CD4-positive, alpha-beta T cell (primary cell): Measurements from ENCODE around the gene SLC24A4. TPM values are rescaled to one million over a fixed set of nuclear protein-coding genes. Genes with fewer than 3 reads are reported as not detected.

Source experiments
- ATAC-seq: fragments of 200-7000 bp; cut with Tn5 transposase; one replicate; pipeline ENCODE4 v1.10.0; 2022; ENCODE audit warnings: mild to moderate bottlenecking; ENCODE audit not compliant: poor library complexity
- CTCF ChIA-PET: fragments of 350-600 bp; sonication (Branson Sonifier 250); formaldehyde crosslinking; loops from one replicate; lab custom pipeline; 2021; ENCODE audit warnings: antibody characterized with exemption, inconsistent platforms; lab: Charles Lee
- POLR2A ChIA-PET: fragments of 350-600 bp; sonication (Branson Sonifier 250); formaldehyde crosslinking; loops from one replicate; lab custom pipeline; 2021; ENCODE audit warnings: antibody characterized with exemption, inconsistent platforms; lab: Charles Lee
- DNase-seq, 14 experiments: peaks; one replicate each; pipeline ENCODE4 v3.0.0-alpha.2; 2013 to 2020; ENCODE audit warnings: mixed read lengths in 2 of 14
- H3K27ac ChIP-seq, 2 donors: one replicate each; pipeline versions ENCODE4 v1.5.1 to v1.7.0; 2013; ENCODE audit warnings: low read length in 2 of 2, low read depth in 1 of 2, mild to moderate bottlenecking in 1 of 2
- H3K27me3 ChIP-seq, 2 experiments: 1 replicate in 1 of 2; 2 replicates in 1 of 2; pipeline versions ENCODE4 v1.6.1 to v1.7.0; 2013; ENCODE audit warnings: low read length in 2 of 2, control low read depth in 1 of 2, mild to moderate bottlenecking in 1 of 2, moderate library complexity in 1 of 2; ENCODE audit not compliant: insufficient read depth in 2 of 2, control insufficient read depth in 1 of 2
- H3K36me3 ChIP-seq: one replicate; pipeline ENCODE4 v1.6.1; 2013; ENCODE audit warnings: low read length, control low read depth; ENCODE audit not compliant: insufficient read depth
- H3K4me1 ChIP-seq: one replicate; pipeline ENCODE4 v1.6.1; 2013; ENCODE audit warnings: low read length, control low read depth; ENCODE audit not compliant: insufficient read depth
- H3K4me3 ChIP-seq: one replicate; pipeline ENCODE4 v1.5.1; 2013; ENCODE audit warnings: mild to moderate bottlenecking, low read length, moderate library complexity
- H3K9me3 ChIP-seq, 2 experiments: 1 replicate in 1 of 2; 2 replicates in 1 of 2; pipeline versions ENCODE4 v1.6.1 to v1.7.0; 2013; ENCODE audit warnings: low read length in 2 of 2, mild to moderate bottlenecking in 2 of 2, control low read depth in 1 of 2, moderate library complexity in 1 of 2; ENCODE audit not compliant: control insufficient read depth in 1 of 2, insufficient read depth in 1 of 2
- H3K27ac Mint-ChIP-seq: one replicate; pipeline ENCODE4 v1.8.0; 2020; ENCODE audit warnings: mixed read lengths
- H3K27me3 Mint-ChIP-seq: one replicate; pipeline ENCODE4 v1.8.0; 2021; ENCODE audit warnings: mixed read lengths
- H3K36me3 Mint-ChIP-seq: one replicate; pipeline ENCODE4 v1.8.0; 2021; ENCODE audit warnings: low read depth, mixed read lengths
- H3K4me1 Mint-ChIP-seq: one replicate; pipeline ENCODE4 v1.8.0; 2021; ENCODE audit warnings: low read depth, mixed read lengths
- H3K4me3 Mint-ChIP-seq: one replicate; pipeline ENCODE4 v1.8.0; 2020; ENCODE audit warnings: mild to moderate bottlenecking, mixed read lengths
- H3K9me3 Mint-ChIP-seq: one replicate; pipeline ENCODE4 v1.8.0; 2020; ENCODE audit warnings: mixed read lengths
- CTCF ChIP-seq: fragments of 200-600 bp; IDR thresholded peaks from one replicate; pipeline ENCODE4 v1.8.0; 2022; ENCODE audit warnings: antibody characterized with exemption, mild to moderate bottlenecking
- intact Hi-C, 2 experiments: fragments of 100-400 bp; cut with DNase I in 1 of 2; cut with micrococcal nuclease in 1 of 2; formaldehyde crosslinking; loops; one replicate each; pipeline versions ENCODE4 v1.15.1 to v1.9.0; 2023 to 2025; cut with DNase I, micrococcal nuclease
- total RNA-seq, 174 experiments: library from RNA in 2 of 174; stranded (reverse) in 2 of 174; gene quantifications; one replicate each; pipeline ENCODE4 v1.2.3 and lab custom pipeline; 2021 to 2026

The SLC24A4 gene
- total RNA-seq, 2 experiments from 2014 or later, result 0.11 to 0.19 TPM

GRCh38 chr14:92309968-92310530 lies 12.9 kb upstream of the SLC24A4 start:
- no peaks in the 10 kb centered on the region for H3K27me3 Mint-ChIP-seq
- no peak for TF ChIP-seq CTCF
- no peaks in the 10 kb centered on the region for H3K36me3 Mint-ChIP-seq
- ChIA-PET POLR2A (no interaction called here), CTCF (no interaction called here)
- no peak for ATAC-seq
- no peaks in the 10 kb centered on the region for H3K4me1 ChIP-seq
- H3K36me3 ChIP-seq, result no peaks in the 10 kb centered on the region
- H3K4me1 Mint-ChIP-seq, result peaks cover 6% of the 10 kb centered on the region
- H3K27me3 ChIP-seq, result no peaks in the 10 kb centered on the region
- no peak overlapping the region for H3K27ac ChIP-seq
- no peak overlapping the region for H3K27ac Mint-ChIP-seq
- no peak overlapping the region for H3K4me3 ChIP-seq
- no peaks in the 10 kb centered on the region for H3K9me3 Mint-ChIP-seq
- peaks cover 0 to 4% of the 10 kb centered on the region in 2 experiments for H3K9me3 ChIP-seq
- no peak overlapping the region for H3K4me3 Mint-ChIP-seq
- DNase-seq, result no peak
- intact Hi-C loops, result no loop called here

- no peaks in the 10 kb centered on the region for H3K4me1 ChIP-seq
- no peak overlapping the region for H3K27ac ChIP-seq
- intact Hi-C loops, result no loop called here
- peaks cover 6% of the 10 kb centered on the region for H3K4me1 Mint-ChIP-seq
- H3K27me3 Mint-ChIP-seq, result no peaks in the 10 kb centered on the region
- ATAC-seq (no peak), DNase-seq (no peak)
- POLR2A ChIA-PET, result no interaction called here
- H3K36me3 ChIP-seq, result no peaks in the 10 kb centered on the region
- no peaks in the 10 kb centered on the region for H3K27me3 ChIP-seq
- H3K36me3 Mint-ChIP-seq, result no peaks in the 10 kb centered on the region
- no peaks in the 10 kb centered on the region for H3K9me3 Mint-ChIP-seq
- CTCF ChIA-PET, result no interaction called here
- H3K4me3 ChIP-seq, result no peak overlapping the region
- no peak overlapping the region for H3K4me3 Mint-ChIP-seq
- TF ChIP-seq CTCF, result no peak
- no peak overlapping the region for H3K27ac Mint-ChIP-seq
- peaks cover 0 to 7% of the 10 kb centered on the region in 2 experiments for H3K9me3 ChIP-seq
Observed at GRCh38 chr14:92310776-92311375, 12.1 kb upstream of the SLC24A4 start.

- Histone ChIP-seq H3K9me3 (peaks cover 0 to 7% of the 10 kb centered on the region in 2 experiments), H3K4me3 (no peak overlapping the region), H3K27me3 (no peaks in the 10 kb centered on the region), H3K36me3 (no peaks in the 10 kb centered on the region), H3K27ac (no peak overlapping the region), H3K4me1 (no peaks in the 10 kb centered on the region)
- DNase-seq (no peak), ATAC-seq (no peak)
- H3K9me3 Mint-ChIP-seq, result no peaks in the 10 kb centered on the region
- no peak for TF ChIP-seq CTCF
- intact Hi-C loops, result no loop called here
- H3K4me1 Mint-ChIP-seq, result no peaks in the 10 kb centered on the region
- H3K27ac Mint-ChIP-seq, result no peak overlapping the region
- ChIA-PET CTCF (no interaction called here), POLR2A (no interaction called here)
- no peaks in the 10 kb centered on the region for H3K36me3 Mint-ChIP-seq
- peaks cover 16% of the 10 kb centered on the region for H3K27me3 Mint-ChIP-seq
- H3K4me3 Mint-ChIP-seq, result no peak overlapping the region
Observed at GRCh38 chr14:92314182-92314581, 8.8 kb upstream of the SLC24A4 start.
